Aorta (tissue), 5 donors: ENCODE measurements around the gene SELENOI. TPM values are rescaled to one million over a fixed set of nuclear protein-coding genes. Genes with fewer than 3 reads are reported as not detected.
A peak's percentile ranks its signal among the peaks of the same experiment; 100 is the strongest.
"Not testable (repeated sequence)": the region's sequence is repeated elsewhere in the genome, so short reads cannot be mapped to it uniquely, and the experiment has no call there.

Source experiments
- ATAC-seq: fragments of 200-7000 bp; cut with Tn5 transposase; one replicate; pipeline ENCODE4 v1.9.1; 2022; ENCODE audit warnings: moderate library complexity; ENCODE audit not compliant: low FRiP score
- DNase-seq, 2 donors: peaks; one replicate each; pipeline ENCODE4 v3.0.0-alpha.2; 2020
- H3K27ac ChIP-seq, 2 donors: one replicate each; pipeline ENCODE4 v1.5.1; 2013; ENCODE audit warnings: low read length in 2 of 2, mild to moderate bottlenecking in 2 of 2, moderate library complexity in 2 of 2, control low read depth in 1 of 2, inconsistent platforms in 1 of 2, low read depth in 1 of 2
- H3K27me3 ChIP-seq, 2 donors: one replicate each; pipeline ENCODE4 v1.6.1; 2013; ENCODE audit warnings: control low read depth in 1 of 2, low read length in 1 of 2, mild to moderate bottlenecking in 1 of 2, moderate library complexity in 1 of 2; ENCODE audit not compliant: insufficient read depth in 2 of 2, control insufficient read depth in 1 of 2
- H3K36me3 ChIP-seq, 2 donors: one replicate each; pipeline ENCODE4 v1.6.1; 2013; ENCODE audit warnings: control low read depth in 1 of 2, low read length in 1 of 2, mild to moderate bottlenecking in 1 of 2; ENCODE audit not compliant: insufficient read depth in 2 of 2, control insufficient read depth in 1 of 2
- H3K4me1 ChIP-seq, 2 donors: one replicate each; pipeline ENCODE4 v1.6.1; 2013; ENCODE audit warnings: low read length in 2 of 2, control low read depth in 1 of 2, mild to moderate bottlenecking in 1 of 2, moderate library complexity in 1 of 2; ENCODE audit not compliant: insufficient read depth in 2 of 2, control insufficient read depth in 1 of 2
- H3K4me3 ChIP-seq, 2 donors: one replicate each; pipeline ENCODE4 v1.5.1; 2013; ENCODE audit warnings: low read length in 2 of 2, control low read depth in 1 of 2, mild to moderate bottlenecking in 1 of 2
- H3K9me3 ChIP-seq: one replicate; pipeline ENCODE4 v1.6.1; 2013; ENCODE audit warnings: mild to moderate bottlenecking, low read length; ENCODE audit not compliant: control insufficient read depth
- WGBS, 2 donors: extraction: QIAGEN DNeasy Blood & Tissue Kit; methylation state at CpG; one replicate each; pipeline ENCODE4 v1.1.7; 2013; 5-methylcytosine and 5-hydroxymethylcytosine counted together
- intact Hi-C, 2 donors: fragments of 100-400 bp; cut with DNase I; formaldehyde crosslinking; loops; one replicate each; pipeline versions ENCODE4 v1.14.2 to v1.15.0; 2022
- polyA plus RNA-seq, 2 donors: library from polyadenylated mRNA; stranded (reverse); fragments of 200-250 nt; gene quantifications; one replicate each; pipeline ENCODE4 v1.2.3, GENCODE V29; 2013
- total RNA-seq, 2 donors: library from RNA; stranded (reverse); fragmentation: NEBNext Ultra II Directional; extraction: Animal tissue kit (Norgen Biotek cat#: 25700); gene quantifications; one replicate each; pipeline ENCODE4 v1.2.1, GENCODE V29; 2021
- donor health status: healthy with polysubstance abuse.
- donor health status: Bipolar disorder and iron deficiency.
- donor health status: DM: no; HTN: no; CAD: no.
- donor health status: DM: no; HTN: no; CAD: no.
- donor health status: DM: yes; HTN: yes; CAD: no.

Gene SELENOI
- total and polyA plus RNA-seq, 4 donors = 1.4 to 15.8 (median 7.5) TPM

GRCh38 chr2:26330604-26331003, 15.3 kb upstream of the SELENOI start:
- intact Hi-C loops = loop anchor here in 1 of 2 donors (5.0 kb wide), 1 partner anchor 88 kb away; the partner anchor contains the start of genes HADHA and HADHB
- Histone ChIP-seq H3K36me3 (no peaks in the 10 kb centered on the region), H3K4me1 (no peaks in the 10 kb centered on the region), H3K27ac (no peak overlapping the region), H3K9me3 (no peaks in the 10 kb centered on the region), H3K4me3 (no peak overlapping the region), H3K27me3 (no peaks in the 10 kb centered on the region)
- DNase-seq (no peak), ATAC-seq (no peak)
- WGBS, 2 donors = 78 to 80% methylated on average over 3 of the region's 3 CpGs

DNA sequence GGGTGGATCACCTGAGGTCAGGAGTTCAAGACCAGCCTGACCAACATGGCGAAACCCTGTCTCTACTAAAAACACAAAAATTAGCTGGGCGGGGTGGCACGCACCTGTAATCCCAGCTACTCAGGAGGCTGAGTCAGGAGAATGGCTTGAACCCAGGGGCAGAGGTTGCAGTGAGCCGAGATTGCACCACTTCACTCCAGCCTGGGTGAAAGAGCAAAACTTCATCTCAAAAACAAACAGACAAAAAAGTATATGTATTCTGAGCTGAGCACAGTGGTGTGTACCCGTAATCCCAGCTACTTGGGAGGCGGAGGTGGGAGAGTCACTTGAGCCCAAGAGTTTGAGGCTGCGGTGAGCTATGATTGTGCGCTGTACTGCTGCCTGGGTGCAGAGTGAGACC, 14.6 kb upstream of the SELENOI start:
- intact Hi-C loops = loop anchor here in 1 of 2 donors (5.0 kb wide), 1 partner anchor 89 kb away; the partner anchor contains the start of genes HADHA and HADHB

GRCh38 chr2:26333293-26333692, 12.7 kb upstream of the SELENOI start:
- Histone ChIP-seq H3K27me3 (no peaks in the 10 kb centered on the region), H3K9me3 (no peaks in the 10 kb centered on the region), H3K4me3 (no peak overlapping the region), H3K27ac (no peak overlapping the region), H3K4me1 (no peaks in the 10 kb centered on the region), H3K36me3 (no peaks in the 10 kb centered on the region)
- intact Hi-C loops = loop anchor here in 1 of 2 donors (5.0 kb wide), 1 partner anchor 91 kb away; the partner anchor contains the start of genes HADHA and HADHB
- DNase-seq (no peak), ATAC-seq (no peak)
- WGBS, 2 donors = 20 to 25% methylated on average over 2 of the region's 2 CpGs

More for the DNA sequence above, 14.6 kb upstream of the SELENOI start:
- not testable (repeated sequence) for H3K9me3 ChIP-seq, DNase-seq, H3K4me1 ChIP-seq, H3K27me3 ChIP-seq, ATAC-seq, H3K27ac ChIP-seq, H3K36me3 ChIP-seq, H3K4me3 ChIP-seq
- 90 to 95% methylated on average over 8 of the region's 8 CpGs for whole genome bisulfite sequencing, 2 donors

GRCh38 chr2:26335231-26335630, 10.7 kb upstream of the SELENOI start:
- no peaks in the 10 kb centered on the region for H3K4me1 ChIP-seq
- 38 to 57% methylated on average over 3 of the region's 3 CpGs for WGBS, 2 donors
- no peaks in the 10 kb centered on the region for H3K9me3 ChIP-seq
- no peaks in the 10 kb centered on the region for H3K27me3 ChIP-seq
- H3K27ac ChIP-seq = no peak overlapping the region
- ATAC-seq (no peak), DNase-seq (no peak)
- H3K4me3 ChIP-seq = no peak overlapping the region
- no peaks in the 10 kb centered on the region for H3K36me3 ChIP-seq
- intact Hi-C loops = no loop called here

GRCh38 chr2:26336719-26337118, 9.2 kb upstream of the SELENOI start:
- H3K9me3 ChIP-seq = no peaks in the 10 kb centered on the region
- DNase-seq (no peak), ATAC-seq (no peak)
- H3K36me3 ChIP-seq = no peaks in the 10 kb centered on the region
- intact Hi-C loops = no loop called here
- no peaks in the 10 kb centered on the region for H3K27me3 ChIP-seq
- WGBS, 2 donors = 91 to 96% methylated on average over 2 of the region's 2 CpGs
- H3K27ac ChIP-seq = no peak overlapping the region
- no peaks in the 10 kb centered on the region for H3K4me1 ChIP-seq
- no peak overlapping the region for H3K4me3 ChIP-seq

DNA sequence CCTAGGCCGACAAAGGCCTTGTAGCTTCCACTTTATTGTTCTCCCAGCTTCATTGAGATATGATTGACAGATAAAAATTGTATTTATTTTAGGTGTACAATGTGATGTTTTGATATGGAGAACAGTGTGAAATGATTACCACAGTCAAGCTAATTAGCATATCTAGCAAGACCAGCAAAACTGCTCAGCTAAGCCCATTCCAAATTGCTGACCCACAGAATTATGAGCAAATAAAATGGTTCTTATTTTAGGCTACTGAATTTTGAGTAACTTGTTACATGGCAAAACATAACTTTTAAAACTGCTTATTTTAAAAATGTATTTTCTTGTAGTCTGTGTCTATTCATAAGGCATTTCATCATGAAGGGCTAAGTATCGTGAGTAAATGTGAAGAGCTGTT, 8.6 kb upstream of the SELENOI start:
- no peak overlapping the region for H3K4me3 ChIP-seq
- no peaks in the 10 kb centered on the region for H3K36me3 ChIP-seq
- H3K27ac ChIP-seq = no peak overlapping the region
- intact Hi-C loops = no loop called here
- DNase-seq (no peak), ATAC-seq (no peak)
- H3K27me3 ChIP-seq = no peaks in the 10 kb centered on the region
- WGBS, 2 donors = 93 to 95% methylated on average over 2 of the region's 2 CpGs
- no peaks in the 10 kb centered on the region for H3K9me3 ChIP-seq
- H3K4me1 ChIP-seq = no peaks in the 10 kb centered on the region

GRCh38 chr2:26340831-26341230, 5.1 kb upstream of the SELENOI start:
- no peaks in the 10 kb centered on the region for H3K9me3 ChIP-seq
- no peaks in the 10 kb centered on the region for H3K27me3 ChIP-seq
- DNase-seq (no peak), ATAC-seq (no peak)
- H3K4me1 ChIP-seq = no peaks in the 10 kb centered on the region
- WGBS, 2 donors = 86 to 91% methylated on average over 3 of the region's 3 CpGs
- intact Hi-C loops = no loop called here
- H3K4me3 ChIP-seq = no peak overlapping the region
- no peak overlapping the region for H3K27ac ChIP-seq
- no peaks in the 10 kb centered on the region for H3K36me3 ChIP-seq

GRCh38 chr2:26344581-26345282, 1.2 kb upstream of the SELENOI start:
- intact Hi-C loops = no loop called here
- H3K4me1 ChIP-seq = no peaks in the 10 kb centered on the region
- H3K9me3 ChIP-seq = no peaks in the 10 kb centered on the region
- H3K36me3 ChIP-seq = no peaks in the 10 kb centered on the region
- no peaks in the 10 kb centered on the region for H3K27me3 ChIP-seq
- DNase-seq (no peak), ATAC-seq (no peak)
- H3K27ac ChIP-seq = no peak overlapping the region
- peak overlapping the region; percentile 72 to 81 for H3K4me3 ChIP-seq
- WGBS, 2 donors = 45 to 47% methylated on average over 17 of the region's 17 CpGs

GRCh38 chr2:26345283-26345544, 729 bp upstream of the SELENOI start:
- 1% methylated on average over 9 of the region's 9 CpGs for WGBS, 2 donors
- Histone ChIP-seq H3K4me3 (peak overlapping the region; percentile 72 to 81), H3K36me3 (no peaks in the 10 kb centered on the region), H3K27me3 (no peaks in the 10 kb centered on the region), H3K4me1 (no peaks in the 10 kb centered on the region), H3K9me3 (no peaks in the 10 kb centered on the region), H3K27ac (peak overlapping the region; percentile 28 to 81)
- intact Hi-C loops = no loop called here
- no peak for ATAC-seq
- no peak for DNase-seq
